ENCODE results near the gene DSPP. TPM values are rescaled to one million over a fixed set of nuclear protein-coding genes. Genes with fewer than 3 reads are reported as not detected.
"Not testable (repeated sequence)": the region's sequence is repeated elsewhere in the genome, so short reads cannot be mapped to it uniquely, and the experiment has no call there.

The DSPP gene
- total RNA-seq, result not detected

- no peaks in the 10 kb centered on the region for H3K36me3 Mint-ChIP-seq
- H3K4me3 Mint-ChIP-seq, result no peak within 1 kb of the TSS
- H3K27me3 Mint-ChIP-seq, result peaks cover 4% of the 10 kb centered on the region
- no peak for DNase-seq
- no peaks in the 10 kb centered on the region for H3K9me3 Mint-ChIP-seq
- H3K27ac Mint-ChIP-seq, result no peak within 1 kb of the TSS
- no peaks in the 10 kb centered on the region for H3K4me1 Mint-ChIP-seq
Observed at GRCh38 chr4:87608229-87608628, at the start of gene DSPP. DSPP (plus strand) TSS chr4:87608529; CDS start chr4:87610909, 2,380 bp downstream.

GRCh38 chr4:87559090-87559837 is 49.1 kb upstream of the DSPP start:
- Mint-ChIP-seq H3K36me3 (no peaks in the 10 kb centered on the region), H3K4me1 (peaks cover 13% of the 10 kb centered on the region), H3K27ac (no peak overlapping the region), H3K4me3 (no peak overlapping the region), H3K27me3 (no peaks in the 10 kb centered on the region), H3K9me3 (no peaks in the 10 kb centered on the region)
- peak; percentile 58 for DNase-seq

- H3K4me3 Mint-ChIP-seq, result no peak overlapping the region
- H3K27ac Mint-ChIP-seq, result no peak overlapping the region
- no peaks in the 10 kb centered on the region for H3K27me3 Mint-ChIP-seq
- H3K36me3 Mint-ChIP-seq, result no peaks in the 10 kb centered on the region
- peaks cover 13% of the 10 kb centered on the region for H3K4me1 Mint-ChIP-seq
- no peak for DNase-seq
- no peaks in the 10 kb centered on the region for H3K9me3 Mint-ChIP-seq
Observed at GRCh38 chr4:87560802-87561201, 47.5 kb upstream of the DSPP start.

- no peak overlapping the region for H3K27ac Mint-ChIP-seq
- DNase-seq, result no peak
- H3K36me3 Mint-ChIP-seq, result no peaks in the 10 kb centered on the region
- peaks cover 3% of the 10 kb centered on the region for H3K4me1 Mint-ChIP-seq
- H3K9me3 Mint-ChIP-seq, result no peaks in the 10 kb centered on the region
- H3K27me3 Mint-ChIP-seq, result no peaks in the 10 kb centered on the region
- no peak overlapping the region for H3K4me3 Mint-ChIP-seq
Observed at GRCh38 chr4:87565746-87566145, 42.6 kb upstream of the DSPP start.

- Mint-ChIP-seq H3K36me3 (no peaks in the 10 kb centered on the region), H3K9me3 (no peaks in the 10 kb centered on the region), H3K4me3 (no peak overlapping the region), H3K27ac (no peak overlapping the region), H3K4me1 (peaks cover 5% of the 10 kb centered on the region), H3K27me3 (no peaks in the 10 kb centered on the region)
- DNase-seq, result no peak
Observed at GRCh38 chr4:87566276-87566675, 42.1 kb upstream of the DSPP start.

- no peaks in the 10 kb centered on the region for H3K27me3 Mint-ChIP-seq
- H3K4me1 Mint-ChIP-seq, result peaks cover 5% of the 10 kb centered on the region
- H3K9me3 Mint-ChIP-seq, result no peaks in the 10 kb centered on the region
- no peaks in the 10 kb centered on the region for H3K36me3 Mint-ChIP-seq
- no peak overlapping the region for H3K27ac Mint-ChIP-seq
- DNase-seq, result no peak
- no peak overlapping the region for H3K4me3 Mint-ChIP-seq
Observed at GRCh38 chr4:87567191-87567590, 41.1 kb upstream of the DSPP start.

- Mint-ChIP-seq H3K9me3 (peaks cover 4% of the 10 kb centered on the region), H3K36me3 (no peaks in the 10 kb centered on the region), H3K27ac (no peak overlapping the region), H3K27me3 (peaks cover 4% of the 10 kb centered on the region), H3K4me3 (no peak overlapping the region), H3K4me1 (peaks cover 5% of the 10 kb centered on the region)
- no peak for DNase-seq
Observed at GRCh38 chr4:87570290-87570805, 38.0 kb upstream of the DSPP start.

- H3K27me3 Mint-ChIP-seq, result not testable (repeated sequence)
Observed at GRCh38 chr4:87574376-87574775, 34.0 kb upstream of the DSPP start.

GRCh38 chr4:87574996-87575395 is 33.3 kb upstream of the DSPP start:
- Mint-ChIP-seq H3K4me1 (peaks cover 5% of the 10 kb centered on the region), H3K4me3 (no peak overlapping the region), H3K36me3 (no peaks in the 10 kb centered on the region)

More at GRCh38 chr4:87574376-87574775, 34.0 kb upstream of the DSPP start:
- H3K27ac Mint-ChIP-seq, H3K4me1 Mint-ChIP-seq, DNase-seq, H3K4me3 Mint-ChIP-seq, H3K9me3 Mint-ChIP-seq, H3K36me3 Mint-ChIP-seq: not testable (repeated sequence)

GRCh38 chr4:87575408-87575807 is 32.9 kb upstream of the DSPP start:
- Mint-ChIP-seq H3K36me3 (no peaks in the 10 kb centered on the region), H3K4me1 (peaks cover 4% of the 10 kb centered on the region), H3K9me3 (peaks cover 4% of the 10 kb centered on the region), H3K27ac (no peak overlapping the region), H3K27me3 (peaks cover 4% of the 10 kb centered on the region), H3K4me3 (no peak overlapping the region)
- no peak for DNase-seq

More at GRCh38 chr4:87574996-87575395, 33.3 kb upstream of the DSPP start:
- Mint-ChIP-seq H3K27me3 (peaks cover 4% of the 10 kb centered on the region), H3K9me3 (peaks cover 4% of the 10 kb centered on the region), H3K27ac (no peak overlapping the region)
- DNase-seq, result no peak

GRCh38 chr4:87575983-87576382 is 32.3 kb upstream of the DSPP start:
- Mint-ChIP-seq H3K4me3 (no peak overlapping the region), H3K36me3 (no peaks in the 10 kb centered on the region), H3K4me1 (peaks cover under 1% of the 10 kb centered on the region), H3K27me3 (peaks cover 4% of the 10 kb centered on the region), H3K27ac (no peak overlapping the region), H3K9me3 (peaks cover 4% of the 10 kb centered on the region)
- no peak for DNase-seq

GRCh38 chr4:87579478-87579877 is 28.9 kb upstream of the DSPP start:
- no peak for DNase-seq
- no peaks in the 10 kb centered on the region for H3K36me3 Mint-ChIP-seq
- H3K4me3 Mint-ChIP-seq, result no peak overlapping the region
- peaks cover 8% of the 10 kb centered on the region for H3K27me3 Mint-ChIP-seq
- peaks cover under 1% of the 10 kb centered on the region for H3K9me3 Mint-ChIP-seq
- H3K4me1 Mint-ChIP-seq, result no peaks in the 10 kb centered on the region
- no peak overlapping the region for H3K27ac Mint-ChIP-seq

GRCh38 chr4:87580057-87580456 is 28.3 kb upstream of the DSPP start:
- DNase-seq, result no peak
- Mint-ChIP-seq H3K9me3 (no peaks in the 10 kb centered on the region), H3K4me1 (no peaks in the 10 kb centered on the region), H3K27me3 (peaks cover 4% of the 10 kb centered on the region), H3K36me3 (no peaks in the 10 kb centered on the region), H3K27ac (no peak overlapping the region), H3K4me3 (no peak overlapping the region)

GRCh38 chr4:87584222-87584908 is 24.0 kb upstream of the DSPP start:
- no peaks in the 10 kb centered on the region for H3K36me3 Mint-ChIP-seq
- no peak for DNase-seq
- H3K27ac Mint-ChIP-seq, result no peak overlapping the region
- no peaks in the 10 kb centered on the region for H3K4me1 Mint-ChIP-seq
- H3K9me3 Mint-ChIP-seq, result no peaks in the 10 kb centered on the region
- no peak overlapping the region for H3K4me3 Mint-ChIP-seq
- H3K27me3 Mint-ChIP-seq, result peaks cover 7% of the 10 kb centered on the region

GRCh38 chr4:87589531-87589930 is 18.8 kb upstream of the DSPP start:
- Mint-ChIP-seq H3K9me3 (peaks cover 2% of the 10 kb centered on the region), H3K27me3 (peaks cover 12% of the 10 kb centered on the region), H3K4me1 (no peaks in the 10 kb centered on the region), H3K4me3 (no peak overlapping the region), H3K27ac (no peak overlapping the region), H3K36me3 (no peaks in the 10 kb centered on the region)
- no peak for DNase-seq
